HUDEP-2 (cell line): Measurements from ENCODE around the gene THSD7B.
"Not testable (repeated sequence)": the region's sequence is repeated elsewhere in the genome, so short reads cannot be mapped to it uniquely, and the experiment has no call there.

ENCODE experiments used
- DNase-seq, 76 experiments: peaks; one replicate each; lab custom pipeline; 2025; ENCODE audit not compliant: unreplicated experiment in 76 of 76; lab: John Stamatoyannopoulos, UW

Gene THSD7B

DNA sequence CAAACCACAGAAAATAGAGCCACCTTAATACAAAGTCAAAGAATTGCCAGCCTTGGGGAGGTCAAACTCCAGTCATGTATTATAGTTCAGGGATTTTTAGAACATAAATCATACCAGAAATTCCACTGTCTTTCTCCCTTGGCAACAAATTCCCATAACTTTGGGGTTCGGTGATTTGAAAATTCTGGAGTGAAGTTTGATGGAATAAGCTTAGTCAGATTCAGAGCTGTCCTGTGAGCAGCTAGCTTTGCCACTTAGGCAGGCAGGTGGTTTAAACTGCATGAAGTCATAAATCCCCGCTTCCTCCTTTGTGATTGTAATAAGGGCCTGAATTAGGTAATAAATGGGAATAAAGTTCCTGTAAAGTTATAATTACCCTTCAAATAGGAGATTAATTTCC lies 741.9 kb downstream of the THSD7B start:
- DNase-seq, result no peak

DNA sequence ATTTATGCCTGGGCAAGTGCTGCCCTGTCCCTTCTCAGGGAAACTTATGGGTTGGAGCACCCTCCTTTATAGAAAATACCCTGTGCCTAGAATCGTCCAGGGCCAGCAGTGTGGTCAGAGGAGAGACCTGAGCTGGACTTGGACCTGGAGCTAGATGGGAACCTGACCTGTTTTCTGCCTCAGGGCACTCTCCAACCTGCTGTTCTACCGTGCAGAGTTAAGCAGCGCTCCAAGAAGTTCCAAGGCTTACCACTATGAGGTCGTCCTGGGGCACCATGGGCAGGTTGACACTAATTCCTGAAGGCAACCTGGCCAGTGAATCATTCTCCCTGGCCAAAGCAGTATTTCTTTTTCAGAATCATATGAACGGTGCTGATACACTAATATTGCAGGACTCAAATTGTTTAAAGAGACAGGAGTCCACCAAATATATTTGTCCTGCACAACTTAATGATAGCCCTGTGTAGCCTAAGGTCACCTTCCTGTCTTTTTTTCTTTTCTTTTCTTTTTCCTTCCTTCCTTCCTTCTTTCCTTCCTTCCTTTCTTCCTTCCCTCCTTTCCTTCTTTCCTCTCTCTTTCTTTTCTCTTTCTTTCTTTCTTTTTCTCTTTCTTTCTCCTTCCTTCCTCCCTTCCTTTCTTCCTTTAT lies 743.5 kb downstream of the THSD7B start:
- DNase-seq, result no peak

DNA sequence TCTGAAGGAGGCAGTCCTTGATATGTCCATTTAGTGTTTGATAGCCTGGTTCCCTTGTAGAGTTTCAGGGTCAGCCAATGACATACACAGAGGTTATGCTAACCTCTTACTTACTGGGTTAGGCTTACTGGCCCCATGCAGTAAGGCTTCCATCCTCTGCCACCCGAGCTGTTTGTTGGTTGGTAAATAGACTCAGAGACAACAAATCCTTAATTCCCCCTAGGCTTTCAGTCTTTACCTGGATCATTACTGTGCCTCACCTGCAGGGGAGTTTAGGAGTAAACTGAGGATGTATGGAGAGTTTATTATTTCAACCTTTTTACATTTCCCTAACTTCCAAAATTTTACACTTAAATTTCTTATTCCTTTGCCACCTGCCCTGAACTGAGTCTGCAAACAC lies 746.2 kb downstream of the THSD7B start:
- DNase-seq, result no peak

DNA sequence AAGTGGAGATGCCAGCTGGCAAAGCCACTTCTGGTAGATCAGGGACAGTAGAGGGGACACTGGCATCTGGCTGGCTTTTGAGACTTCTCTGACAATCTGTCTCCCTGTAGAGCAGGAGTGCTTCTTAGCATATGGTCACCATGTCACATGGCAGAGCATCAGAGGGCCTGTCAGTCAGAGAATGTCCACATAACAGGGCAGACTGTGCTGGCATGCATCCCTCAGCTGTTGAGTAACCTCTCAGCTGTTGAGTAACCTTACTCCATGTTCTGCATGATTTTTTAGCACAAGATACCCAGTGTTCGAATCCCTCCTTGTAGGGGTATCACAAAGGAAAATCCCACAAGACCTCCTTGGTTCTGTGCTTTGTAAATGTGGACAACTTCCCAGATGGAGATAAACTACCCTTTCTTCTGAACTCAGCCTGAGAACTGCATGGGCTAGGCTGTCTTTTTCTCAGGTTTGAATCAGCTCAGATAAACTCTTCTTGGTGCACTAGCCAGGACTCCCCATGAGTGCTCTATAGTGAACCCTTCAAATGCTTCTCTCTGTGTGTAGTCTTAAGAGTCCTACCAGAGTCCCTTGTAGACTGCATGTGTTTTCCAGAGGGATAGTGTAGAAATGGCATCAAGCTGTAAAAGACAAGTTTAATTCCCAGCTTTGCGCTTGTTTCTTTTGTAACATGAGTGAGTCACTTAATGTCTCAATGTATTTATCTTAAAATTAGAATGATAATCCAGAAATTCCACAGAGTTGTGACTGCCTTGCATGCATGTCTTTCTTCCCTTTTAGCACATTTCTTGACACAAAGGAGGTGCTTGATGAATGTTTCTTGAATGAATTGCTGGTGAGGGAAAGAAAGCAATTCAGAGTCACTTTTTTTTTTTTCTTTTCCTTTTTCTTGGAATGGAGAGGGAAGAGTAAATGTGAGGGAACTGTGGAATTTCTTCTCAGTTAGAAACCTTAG lies 756.6 kb downstream of the THSD7B start:
- no peak for DNase-seq

DNA sequence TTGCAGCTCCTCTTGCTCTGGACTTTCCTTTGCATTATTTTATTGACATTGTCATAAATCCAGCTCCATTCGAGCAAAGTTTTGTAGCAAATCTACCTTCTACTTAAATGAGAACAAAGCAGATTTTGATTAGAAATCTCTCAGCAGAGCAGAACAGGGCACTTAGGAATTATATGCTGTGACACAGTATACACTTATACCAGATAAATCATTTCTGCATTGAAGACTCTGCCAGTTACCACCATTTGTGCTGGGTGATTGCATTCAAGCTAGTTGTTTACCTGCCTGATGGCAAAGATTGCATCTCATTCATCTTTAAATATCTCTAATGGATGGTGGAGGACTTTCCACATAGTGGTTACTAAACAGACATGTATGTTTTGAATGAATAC lies 757.3 kb downstream of the THSD7B start:
- no peak for DNase-seq

DNA sequence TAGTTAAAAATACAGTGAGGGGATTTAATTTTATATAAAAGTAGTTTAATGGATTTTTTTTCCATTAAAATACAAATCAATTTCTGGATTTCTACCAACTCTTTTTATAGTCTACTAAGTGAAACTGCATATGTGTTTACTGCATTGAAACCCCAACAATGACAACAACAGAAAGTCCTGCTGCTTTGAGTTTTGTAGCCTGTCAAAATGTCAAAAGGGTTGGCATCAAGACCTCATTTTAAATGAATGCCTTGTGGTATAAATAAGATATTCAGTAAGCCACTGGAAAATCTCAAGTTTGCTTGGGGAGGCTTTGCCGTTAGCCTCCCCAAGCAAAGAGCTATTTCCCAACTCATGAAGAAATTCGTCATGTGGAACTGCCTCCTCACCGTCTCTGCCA lies 758.6 kb downstream of the THSD7B start:
- no peak for DNase-seq

DNA sequence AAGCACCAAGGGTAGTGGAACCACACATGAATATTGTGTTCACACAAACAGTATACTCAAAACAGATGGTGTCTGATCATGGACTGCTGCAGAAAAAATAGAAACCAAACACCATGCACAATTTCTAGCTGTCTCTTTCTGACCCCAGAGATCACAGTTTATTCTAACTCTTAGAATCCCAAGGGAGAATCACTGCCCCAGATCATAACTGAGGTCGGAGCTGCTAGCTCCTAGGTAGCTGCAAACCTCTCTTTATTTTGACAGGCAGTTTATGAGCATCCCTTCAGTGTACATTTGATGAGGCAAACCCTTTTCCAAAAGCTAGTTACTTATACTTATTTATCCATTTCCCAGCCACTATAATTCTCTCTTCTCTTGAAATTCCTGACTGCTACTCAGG lies 759.8 kb downstream of the THSD7B start:
- DNase-seq, result no peak

DNA sequence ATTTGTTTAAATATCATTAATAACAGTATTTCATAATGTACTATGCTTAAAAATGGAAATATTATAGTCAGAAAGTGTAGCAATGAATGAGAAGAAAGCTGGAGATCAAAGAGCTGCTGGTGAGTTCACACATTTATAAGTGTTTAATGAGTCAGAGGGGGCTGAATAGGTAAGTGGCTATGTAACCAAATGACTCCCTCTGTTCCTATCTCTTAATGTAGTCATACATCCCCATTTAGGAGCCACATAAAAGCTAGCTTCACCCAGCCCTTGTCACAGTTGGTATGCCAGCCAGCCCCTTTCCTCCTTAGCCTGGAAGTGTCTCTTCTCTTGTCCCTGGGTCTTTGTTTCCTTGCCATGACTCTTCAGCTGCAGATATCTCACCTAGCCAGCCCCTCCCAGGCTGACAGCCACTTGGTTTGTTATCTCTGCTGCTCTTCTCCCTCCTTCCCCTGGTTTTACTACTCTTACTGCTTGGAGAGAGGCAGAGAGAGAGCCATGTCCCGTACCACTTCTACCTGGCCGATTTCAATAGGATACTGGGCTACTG lies 760.4 kb downstream of the THSD7B start:
- DNase-seq, result no peak

DNA sequence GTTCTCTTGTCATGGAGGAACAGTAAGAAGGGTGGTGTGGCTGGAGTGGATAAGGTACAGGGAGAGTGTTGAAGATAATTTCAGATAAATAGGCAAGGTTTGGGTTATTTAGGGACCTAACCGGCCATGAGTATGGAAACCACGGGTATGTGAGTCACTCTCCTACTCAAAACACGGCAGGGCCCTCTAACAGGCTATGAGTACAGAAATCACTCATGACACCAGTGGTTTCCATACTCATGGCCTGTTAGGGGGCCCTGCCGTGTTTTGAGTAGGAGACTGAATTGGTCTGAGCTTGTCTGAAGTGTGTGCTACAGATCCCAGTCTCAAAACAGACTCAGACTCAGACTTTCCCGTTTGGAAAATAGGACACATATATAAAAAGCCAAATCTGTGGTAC lies 770.6 kb downstream of the THSD7B start:
- no peak for DNase-seq

DNA sequence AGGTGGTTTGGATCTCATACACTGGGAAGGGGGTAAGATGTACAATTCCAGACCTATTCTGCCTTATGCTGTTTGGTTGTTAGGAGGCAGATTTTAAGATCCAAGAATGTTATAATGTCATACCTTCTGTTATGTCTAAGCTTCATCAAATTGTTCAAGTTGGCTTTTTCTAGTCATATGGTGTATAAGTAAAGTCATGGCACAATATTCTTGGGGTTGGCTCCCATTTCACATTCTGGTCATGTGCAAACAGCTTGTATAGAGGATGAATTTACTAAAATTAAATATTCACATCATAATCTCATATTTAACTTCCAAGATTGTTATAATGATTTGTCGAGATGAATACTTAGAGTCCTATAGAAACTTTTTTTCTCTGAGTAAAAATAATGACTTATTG lies 774.0 kb downstream of the THSD7B start:
- no peak for DNase-seq

DNA sequence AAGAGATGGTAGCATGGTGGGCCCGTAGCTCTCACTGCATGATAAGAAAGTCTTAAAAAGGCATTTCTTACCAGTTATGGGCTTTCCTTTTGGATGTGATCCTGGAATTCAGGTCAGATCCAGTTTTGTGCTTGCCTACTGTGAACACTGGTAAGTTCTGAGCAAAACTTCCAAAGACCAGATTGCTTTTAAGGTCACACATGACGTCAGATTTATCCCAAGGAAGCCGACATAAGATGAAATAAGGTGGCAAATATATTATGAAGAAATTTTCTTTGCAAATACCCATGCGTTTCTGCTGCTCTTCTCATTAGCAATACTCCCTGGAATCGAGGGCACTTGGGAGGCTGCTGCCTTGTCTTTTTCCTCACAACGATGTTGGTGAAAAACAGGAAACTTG lies 782.5 kb downstream of the THSD7B start:
- DNase-seq, result no peak

DNA sequence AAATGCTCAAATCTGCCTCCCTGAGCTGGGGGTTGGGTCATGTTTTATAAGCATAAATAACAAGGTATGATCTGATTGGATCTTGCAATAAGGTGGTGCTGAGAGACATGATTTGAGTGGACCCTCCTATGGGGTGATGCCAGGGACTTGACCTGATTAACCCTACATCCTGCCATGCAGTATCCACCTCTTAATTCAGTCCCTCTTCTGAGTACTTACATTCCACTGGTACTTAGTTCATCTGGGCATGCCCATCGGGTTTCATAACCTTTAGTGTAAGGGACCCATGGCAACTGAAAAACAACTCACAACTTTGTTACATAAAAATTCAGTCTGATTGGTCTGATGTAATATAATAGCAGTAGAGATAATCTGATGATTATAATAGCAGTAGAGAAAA lies 801.0 kb downstream of the THSD7B start:
- DNase-seq, result no peak

DNA sequence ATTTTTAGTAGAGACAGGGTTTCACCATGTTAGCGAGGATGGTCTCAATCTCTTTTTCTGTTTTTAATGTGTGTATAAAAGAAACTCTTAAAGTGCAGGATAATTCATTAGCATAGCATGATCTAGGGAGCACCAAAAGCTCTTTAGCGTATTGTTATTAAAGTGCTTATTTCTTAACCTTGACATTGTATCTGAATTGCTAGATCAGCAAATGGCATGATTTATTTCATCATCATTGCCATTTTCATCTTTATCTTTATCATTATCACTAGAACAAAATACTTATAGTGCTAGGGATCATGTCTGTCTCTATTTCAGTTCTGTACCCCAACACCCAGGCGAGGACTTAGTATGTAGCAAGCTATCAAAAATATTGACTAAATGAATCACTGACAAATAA lies 805.1 kb downstream of the THSD7B start:
- DNase-seq, result no peak

DNA sequence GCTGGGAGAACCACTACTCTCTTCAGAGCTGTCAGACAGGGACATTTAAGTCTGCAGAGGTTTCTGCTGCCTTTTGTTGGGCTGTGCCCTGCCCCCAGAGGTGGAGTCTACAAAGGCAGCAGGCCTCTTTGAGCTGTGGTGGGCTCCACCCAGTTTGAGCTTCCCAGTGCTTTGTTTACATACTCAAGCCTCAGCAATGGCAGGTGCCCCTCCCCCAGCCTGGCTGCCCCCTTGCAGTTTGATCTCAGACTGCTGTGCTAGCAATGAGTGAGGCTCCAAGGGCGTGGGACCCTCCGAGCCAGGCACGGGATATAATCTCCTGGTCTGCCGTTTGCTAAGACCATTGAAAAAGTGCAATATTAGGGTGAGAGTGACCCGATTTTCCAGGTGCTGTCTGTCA lies 822.5 kb downstream of the THSD7B start:
- DNase-seq, result not testable (repeated sequence)

DNA sequence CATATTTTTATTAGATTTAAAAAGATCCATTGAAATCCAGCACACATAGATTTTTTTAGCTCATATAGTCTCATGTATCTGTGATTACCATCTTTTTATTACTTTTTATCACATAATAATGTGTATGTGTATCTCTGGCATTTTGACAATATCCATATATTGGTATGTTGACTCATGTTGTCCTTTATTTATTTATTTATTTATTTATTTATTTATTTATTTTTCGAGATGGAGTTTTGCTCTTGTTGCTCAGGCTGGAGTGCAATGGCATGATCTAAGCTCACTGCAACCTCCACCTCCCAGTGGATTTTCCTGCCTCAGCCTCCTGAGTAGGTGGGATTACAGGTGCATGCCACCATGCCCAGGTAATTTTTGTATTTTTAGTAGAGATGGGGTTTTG lies 823.2 kb downstream of the THSD7B start:
- DNase-seq, result not testable (repeated sequence)

DNA sequence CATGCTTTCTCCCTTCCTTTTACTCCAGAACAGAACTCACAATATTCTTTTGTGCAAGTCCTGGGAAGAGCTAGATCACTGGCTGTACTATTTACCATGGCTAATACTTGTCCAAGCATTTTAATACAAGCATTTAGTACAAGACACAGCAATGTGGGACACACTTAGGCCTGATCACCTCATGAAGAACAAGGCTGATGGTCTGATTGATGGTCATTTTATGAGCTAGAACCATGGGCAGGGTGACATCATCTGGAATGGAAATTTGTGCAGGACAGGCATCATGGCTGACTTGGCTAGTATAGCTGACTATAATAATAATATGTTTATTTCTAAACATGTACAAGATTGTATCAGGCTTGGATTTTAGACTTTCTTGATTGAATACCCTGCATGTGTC lies 824.8 kb downstream of the THSD7B start:
- no peak for DNase-seq

DNA sequence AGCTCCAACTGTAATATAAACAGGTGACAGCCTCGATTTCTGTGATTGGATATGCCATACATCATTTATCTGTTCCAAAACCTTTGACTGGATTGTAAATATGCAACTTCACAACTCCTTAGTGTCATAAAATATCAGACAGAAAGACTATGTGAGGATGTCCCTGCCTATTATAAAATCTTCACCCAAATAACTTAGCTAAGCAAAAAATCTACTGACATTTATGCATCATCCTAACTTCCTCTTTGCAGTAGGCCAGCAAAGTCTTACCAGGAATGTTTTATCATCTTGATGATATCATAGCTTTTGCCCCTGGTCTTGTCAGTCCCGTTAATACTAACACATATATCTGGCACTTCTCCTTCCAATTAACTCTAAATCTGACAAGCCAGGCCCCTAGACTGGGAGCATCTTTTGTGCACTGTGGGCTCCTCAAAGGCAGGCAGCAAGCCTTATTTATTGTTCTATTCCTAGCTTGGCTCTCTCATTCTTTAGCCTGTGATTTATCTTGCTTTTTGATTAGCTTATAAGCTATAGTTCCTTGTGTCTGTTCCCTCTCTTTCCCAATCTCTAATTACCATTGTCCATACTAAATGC lies 842.5 kb downstream of the THSD7B start:
- DNase-seq, result no peak

DNA sequence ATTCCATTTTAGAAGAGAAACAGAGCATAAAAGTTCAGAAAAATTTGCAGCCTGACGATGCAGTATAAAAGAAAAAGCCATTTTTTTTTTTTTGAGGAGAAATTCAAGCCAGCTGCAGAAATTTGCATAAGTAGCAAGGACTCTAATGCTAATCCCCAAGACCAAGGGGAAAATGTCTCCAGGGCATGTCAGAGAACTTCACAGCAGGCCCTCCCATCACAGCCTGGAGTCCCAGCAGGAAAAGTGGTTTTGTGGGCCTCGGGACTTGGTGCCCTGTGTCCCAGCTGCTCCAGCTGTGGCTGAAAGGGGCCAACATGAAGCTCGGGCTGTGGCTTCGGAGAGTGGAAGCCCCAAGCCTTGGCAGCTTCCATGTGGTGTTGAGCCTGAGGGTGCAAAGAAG lies 873.6 kb downstream of the THSD7B start:
- DNase-seq, result no peak

DNA sequence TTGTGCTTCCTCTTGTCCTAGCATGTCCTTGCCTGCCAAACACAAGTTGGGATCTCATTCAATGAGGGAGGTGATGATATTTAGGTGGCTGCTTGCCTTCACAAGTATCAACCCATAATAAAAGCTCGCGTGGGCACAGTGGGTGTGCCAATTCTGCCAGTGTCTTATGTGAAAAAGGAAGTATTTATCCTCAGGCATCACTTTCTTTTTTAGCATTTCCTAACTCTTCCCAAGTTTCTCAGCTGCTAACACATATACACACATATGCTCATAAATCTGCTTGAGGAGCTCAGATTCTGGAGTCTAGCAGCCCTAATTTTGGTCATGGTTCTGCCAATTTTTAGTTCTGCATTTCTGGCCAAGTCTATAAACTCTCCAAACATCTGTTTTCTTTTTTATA lies 879.4 kb downstream of the THSD7B start:
- no peak for DNase-seq

DNA sequence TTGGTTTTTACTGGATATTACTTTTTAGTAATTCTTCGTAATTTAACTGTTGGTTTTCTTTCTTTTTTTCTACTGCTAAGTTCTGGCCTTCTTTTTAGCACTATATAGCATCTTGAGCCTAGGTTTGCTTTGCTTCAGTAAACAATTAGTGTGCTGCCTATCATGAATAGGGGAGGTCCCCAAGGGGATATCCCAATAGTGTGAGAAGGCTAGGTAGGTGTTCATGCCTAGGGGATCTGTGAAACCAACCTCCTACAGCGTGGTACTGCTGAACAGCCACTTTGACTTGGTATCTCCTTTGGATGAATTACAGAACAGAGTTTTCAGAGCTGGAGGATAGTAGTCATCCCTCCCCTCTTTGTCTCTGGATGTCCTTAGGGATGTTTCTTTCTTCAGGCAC lies 888.7 kb downstream of the THSD7B start:
- DNase-seq, result no peak

DNA sequence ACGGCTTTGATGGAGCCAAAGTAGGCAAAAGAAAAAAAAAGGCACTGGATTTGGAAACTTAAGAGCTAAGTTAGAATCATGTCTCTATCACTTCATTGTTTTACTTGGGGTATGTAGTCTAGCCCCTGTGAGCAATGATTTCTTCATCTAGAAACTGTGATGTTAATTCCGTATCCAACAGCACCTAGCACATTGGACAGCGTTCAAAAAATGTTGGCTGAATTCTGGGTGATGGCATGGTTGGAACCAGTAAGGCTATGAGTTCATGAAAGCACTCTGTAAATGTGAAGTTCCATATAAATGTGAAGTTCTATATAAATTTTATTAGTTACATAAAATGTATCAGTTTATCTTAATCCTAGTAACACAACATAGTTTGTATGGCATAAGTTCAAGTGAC lies 890.5 kb downstream of the THSD7B start:
- DNase-seq, result no peak

DNA sequence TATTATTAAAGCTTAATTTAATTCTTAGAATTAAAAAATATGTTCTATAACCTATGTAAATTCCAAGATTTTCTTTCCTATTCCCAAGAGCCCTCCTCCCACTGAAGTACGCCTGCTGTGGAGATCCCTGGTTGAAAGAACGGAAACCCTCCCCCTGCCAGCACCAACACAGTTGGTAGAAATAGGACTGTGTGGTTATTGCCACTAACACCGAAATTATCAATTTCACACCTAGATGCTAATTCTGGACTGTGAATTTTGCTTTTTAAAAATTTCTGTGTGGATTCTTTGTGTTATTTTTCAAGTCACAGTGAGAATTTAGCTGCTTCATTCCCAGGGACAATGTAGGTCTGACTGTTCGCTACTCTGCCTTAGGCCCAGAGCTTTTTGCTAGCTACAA lies 893.1 kb downstream of the THSD7B start:
- DNase-seq, result no peak
